Measurements from ENCODE around the gene FOXP1.

The FOXP1 gene

DNA sequence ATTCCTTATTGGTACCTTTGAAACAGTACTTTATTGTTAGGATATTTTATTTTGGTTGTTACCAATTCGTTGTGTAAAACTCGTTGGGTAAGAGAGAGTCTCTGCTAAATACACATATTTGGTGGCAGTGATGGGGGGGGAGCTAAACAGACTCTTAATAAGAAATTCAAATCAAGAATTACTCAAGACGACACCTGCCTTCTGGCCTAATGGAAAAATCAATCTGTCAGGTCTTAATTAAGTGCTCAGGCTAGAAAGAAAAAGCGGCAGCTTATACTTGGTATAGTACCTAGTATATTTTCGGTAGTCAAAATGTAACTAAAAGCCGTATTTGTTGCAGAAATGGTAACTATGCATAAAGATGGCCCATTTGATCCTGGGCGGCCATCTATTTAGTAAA, 18.2 kb downstream of the FOXP1 start:
- Histone ChIP-seq H3K9me3 (no peaks in the 10 kb centered on the region), H3K36me3 (no peaks in the 10 kb centered on the region), H3K27me3 (no peaks in the 10 kb centered on the region), H3K4me1 (peaks cover 0 to under 1% (median 0%) of the 10 kb centered on the region in 4 donors), H3K27ac (no peak overlapping the region), H3K4me3 (no peak overlapping the region)
- no peak for DNase-seq
- intact Hi-C loops (cut with DNase I; ENCODE audit: low total_unique reads): no loop called here
- TF ChIP-seq, protein P1, sequence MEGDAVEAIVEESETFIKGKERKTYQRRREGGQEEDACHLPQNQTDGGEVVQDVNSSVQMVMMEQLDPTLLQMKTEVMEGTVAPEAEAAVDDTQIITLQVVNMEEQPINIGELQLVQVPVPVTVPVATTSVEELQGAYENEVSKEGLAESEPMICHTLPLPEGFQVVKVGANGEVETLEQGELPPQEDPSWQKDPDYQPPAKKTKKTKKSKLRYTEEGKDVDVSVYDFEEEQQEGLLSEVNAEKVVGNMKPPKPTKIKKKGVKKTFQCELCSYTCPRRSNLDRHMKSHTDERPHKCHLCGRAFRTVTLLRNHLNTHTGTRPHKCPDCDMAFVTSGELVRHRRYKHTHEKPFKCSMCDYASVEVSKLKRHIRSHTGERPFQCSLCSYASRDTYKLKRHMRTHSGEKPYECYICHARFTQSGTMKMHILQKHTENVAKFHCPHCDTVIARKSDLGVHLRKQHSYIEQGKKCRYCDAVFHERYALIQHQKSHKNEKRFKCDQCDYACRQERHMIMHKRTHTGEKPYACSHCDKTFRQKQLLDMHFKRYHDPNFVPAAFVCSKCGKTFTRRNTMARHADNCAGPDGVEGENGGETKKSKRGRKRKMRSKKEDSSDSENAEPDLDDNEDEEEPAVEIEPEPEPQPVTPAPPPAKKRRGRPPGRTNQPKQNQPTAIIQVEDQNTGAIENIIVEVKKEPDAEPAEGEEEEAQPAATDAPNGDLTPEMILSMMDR (IDR thresholded peaks at IDR 0.05): no peak

DNA sequence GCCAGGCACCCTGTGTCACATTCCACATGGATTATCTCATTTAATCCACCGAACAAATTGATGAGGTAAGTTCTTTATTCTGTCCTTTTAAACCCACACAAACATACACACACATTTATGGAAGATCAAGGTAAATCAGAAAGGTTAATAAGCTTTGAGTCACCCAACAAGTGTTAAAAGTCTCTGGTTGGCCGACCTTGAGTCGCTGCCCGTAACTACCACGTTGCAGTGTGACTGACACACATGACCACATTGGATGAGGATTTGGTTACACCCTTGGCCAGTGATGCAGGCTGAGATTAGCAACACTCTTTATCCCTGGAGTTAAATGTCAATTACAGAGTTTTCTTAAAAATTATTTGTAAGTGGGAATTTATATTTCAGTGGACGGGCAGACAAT, 19.2 kb downstream of the FOXP1 start:
- H3K4me3 ChIP-seq: no peak overlapping the region
- peak in 1 of 2 donors; percentile 36 for DNase-seq
- H3K27me3 ChIP-seq: no peaks in the 10 kb centered on the region
- H3K27ac ChIP-seq: no peak overlapping the region
- H3K36me3 ChIP-seq: no peaks in the 10 kb centered on the region
- intact Hi-C loops (cut with DNase I; ENCODE audit: low total_unique reads): no loop called here
- TF ChIP-seq, protein P1 (IDR thresholded peaks at IDR 0.05): no peak
- H3K9me3 ChIP-seq: no peaks in the 10 kb centered on the region
- H3K4me1 ChIP-seq: peaks cover 0 to 4% (median 3%) of the 10 kb centered on the region in 4 donors

DNA sequence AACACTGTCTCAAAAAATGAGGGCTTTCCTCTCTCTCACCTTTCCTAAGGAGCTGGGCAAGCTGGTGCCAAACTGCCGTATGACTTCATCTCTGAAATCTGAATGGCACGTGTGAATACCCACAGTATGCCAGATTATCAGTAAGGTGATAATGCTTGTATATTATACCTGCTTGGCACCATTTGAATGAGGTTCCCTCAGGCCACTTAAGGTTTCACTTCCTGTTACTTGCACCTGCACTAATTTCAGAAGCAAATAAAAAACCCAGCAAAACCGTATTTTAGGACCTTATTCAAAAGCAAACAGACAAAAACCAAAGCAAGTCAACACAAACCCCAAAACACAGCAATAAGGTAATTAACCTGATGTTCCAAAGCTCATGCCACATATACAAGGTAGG, 19.7 kb downstream of the FOXP1 start:
- TF ChIP-seq, protein P1 (IDR thresholded peaks at IDR 0.05): no peak
- H3K27me3 ChIP-seq: no peaks in the 10 kb centered on the region
- no peak for DNase-seq
- H3K9me3 ChIP-seq: no peaks in the 10 kb centered on the region
- H3K4me1 ChIP-seq: peaks cover 0 to 9% (median 5%) of the 10 kb centered on the region in 4 donors
- H3K27ac ChIP-seq: no peak overlapping the region
- no peaks in the 10 kb centered on the region for H3K36me3 ChIP-seq
- intact Hi-C loops (cut with DNase I; ENCODE audit: low total_unique reads): no loop called here
- H3K4me3 ChIP-seq: no peak overlapping the region

DNA sequence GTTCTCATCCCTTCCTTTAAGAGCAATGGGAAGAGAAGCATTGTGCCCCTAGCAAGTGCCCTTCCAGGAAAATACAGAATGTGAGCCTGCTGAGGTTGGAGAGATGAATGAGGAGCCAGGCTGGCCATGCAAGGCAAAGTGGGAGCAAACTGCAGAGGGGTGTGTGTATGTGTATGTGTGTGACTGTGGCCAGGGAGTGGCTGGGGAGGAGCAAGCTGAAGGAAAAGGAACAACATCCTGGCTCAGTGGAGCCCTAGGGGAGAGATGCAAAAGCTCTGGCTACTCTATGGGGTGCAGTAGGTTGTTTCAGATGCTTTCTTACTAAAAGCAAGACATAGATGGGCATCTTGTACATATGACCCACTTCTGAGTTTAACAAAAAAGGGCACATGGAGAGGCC, 20.6 kb downstream of the FOXP1 start:
- no peaks in the 10 kb centered on the region for H3K36me3 ChIP-seq
- H3K27ac ChIP-seq: no peak overlapping the region
- no peak for DNase-seq
- intact Hi-C loops (cut with DNase I; ENCODE audit: low total_unique reads): no loop called here
- peaks cover 0 to 9% (median 5%) of the 10 kb centered on the region in 4 donors for H3K4me1 ChIP-seq
- TF ChIP-seq, protein P1 (IDR thresholded peaks at IDR 0.05): no peak
- H3K9me3 ChIP-seq: no peaks in the 10 kb centered on the region
- H3K4me3 ChIP-seq: no peak overlapping the region
- H3K27me3 ChIP-seq: no peaks in the 10 kb centered on the region

DNA sequence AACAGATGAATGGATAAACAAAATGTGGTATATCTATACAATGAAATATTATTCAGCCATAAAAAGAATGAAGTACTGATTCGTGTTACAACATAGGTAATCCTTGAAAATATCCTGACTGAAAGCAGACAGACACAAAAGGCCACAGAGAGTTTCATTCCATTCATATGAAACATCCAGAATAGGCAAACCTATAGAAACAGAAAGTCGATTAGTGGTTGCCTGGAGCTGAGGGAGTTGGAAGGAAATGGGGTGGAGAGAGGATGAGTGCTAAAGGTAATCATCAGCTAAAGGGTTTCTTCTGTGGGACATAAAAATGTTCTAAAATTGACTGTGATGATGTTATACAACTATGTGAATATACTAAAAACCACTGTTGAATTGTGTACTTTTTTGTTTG, 22.9 kb downstream of the FOXP1 start:
- intact Hi-C loops (cut with DNase I; ENCODE audit: low total_unique reads): no loop called here
- Histone ChIP-seq H3K4me3 (no peak overlapping the region), H3K27me3 (no peaks in the 10 kb centered on the region), H3K9me3 (no peaks in the 10 kb centered on the region), H3K36me3 (no peaks in the 10 kb centered on the region), H3K27ac (no peak overlapping the region), H3K4me1 (peaks cover 0 to 9% (median 5%) of the 10 kb centered on the region in 4 donors)
- TF ChIP-seq, protein P1 (IDR thresholded peaks at IDR 0.05): no peak
- DNase-seq: no peak

DNA sequence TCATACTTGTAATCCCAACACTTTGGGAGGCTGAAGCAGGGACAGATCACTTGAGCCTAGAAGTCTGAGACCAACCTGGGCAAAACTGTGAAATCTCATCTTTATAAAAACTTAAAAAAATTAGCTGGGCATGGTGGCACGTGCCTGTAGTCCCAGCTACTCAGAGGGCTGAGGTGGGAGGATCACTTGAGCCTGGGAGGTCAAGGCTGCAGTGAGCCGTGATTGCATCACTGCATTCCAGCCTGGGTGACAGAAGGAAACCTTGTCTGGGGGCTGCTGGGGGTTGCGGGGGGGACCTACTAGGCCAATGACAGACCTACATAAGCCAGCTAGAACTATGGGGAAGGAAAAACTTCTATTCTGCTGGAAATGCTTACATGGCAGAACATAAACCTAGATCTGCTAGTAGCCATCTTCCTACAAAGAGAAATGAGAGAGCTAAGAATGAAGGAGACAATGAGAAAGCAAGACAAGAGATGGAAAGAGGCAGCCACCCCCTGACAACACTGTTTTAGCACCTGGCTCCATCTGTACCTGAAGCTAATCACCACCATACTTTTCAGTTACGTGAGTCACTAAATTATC, 23.9 kb downstream of the FOXP1 start:
- H3K27ac ChIP-seq: no peak overlapping the region
- H3K4me1 ChIP-seq: peaks cover 0 to 9% (median 5%) of the 10 kb centered on the region in 4 donors
- intact Hi-C loops (cut with DNase I; ENCODE audit: low total_unique reads): no loop called here
- H3K36me3 ChIP-seq: no peaks in the 10 kb centered on the region
- no peak overlapping the region for H3K4me3 ChIP-seq
- H3K27me3 ChIP-seq: no peaks in the 10 kb centered on the region
- H3K9me3 ChIP-seq: no peaks in the 10 kb centered on the region
- DNase-seq: no peak
- TF ChIP-seq, protein P1 (IDR thresholded peaks at IDR 0.05): no peak

All from tibial artery (tissue), 4 donors.